ENCODE measurements around the gene DTWD2.
"Not testable (repeated sequence)": the region's sequence is repeated elsewhere in the genome, so short reads cannot be mapped to it uniquely, and the experiment has no call there.

DTWD2 gene

GRCh38 chr5:118862596-118862995 lies 125.8 kb downstream of the DTWD2 start:
- no peak for DNase-seq

DNA sequence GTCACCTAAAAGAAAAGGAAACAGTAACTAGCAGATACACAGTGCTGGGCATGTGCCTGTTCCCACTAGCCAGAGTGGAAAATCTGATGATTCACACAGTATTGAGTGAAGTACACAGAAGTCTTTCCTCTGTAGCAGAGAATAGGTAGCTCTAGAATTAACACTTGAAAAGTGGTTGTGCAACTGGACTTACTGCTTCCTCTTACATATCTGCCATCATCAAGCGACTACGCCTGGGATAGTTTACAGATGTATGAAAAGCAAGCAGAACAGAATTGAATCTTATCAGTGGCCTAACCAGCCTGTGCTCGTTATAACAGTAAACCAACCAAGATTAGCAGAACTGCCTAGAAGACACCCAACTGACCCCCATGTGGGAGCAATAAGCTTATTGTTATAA lies 130.6 kb downstream of the DTWD2 start:
- no peak for DNase-seq

DNA sequence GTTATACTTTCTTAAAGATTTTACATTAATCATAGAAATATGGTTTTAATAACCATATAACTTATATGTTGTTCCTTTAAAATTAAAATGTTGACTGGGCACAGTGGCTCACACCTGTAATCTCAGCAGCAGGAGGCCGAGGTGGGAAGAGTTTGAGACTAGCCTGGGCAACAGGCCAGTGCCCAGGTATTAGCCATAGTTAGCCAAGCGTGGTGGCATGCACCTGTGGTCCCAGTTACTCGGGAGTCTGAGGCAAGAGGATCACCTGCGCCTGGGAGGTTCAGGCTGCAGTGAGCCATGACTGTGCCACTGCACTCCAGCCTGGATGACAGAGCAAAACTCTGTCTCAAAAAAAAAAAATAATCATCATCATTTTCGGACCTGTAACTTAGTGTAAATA lies 133.5 kb downstream of the DTWD2 start:
- no peak for DNase-seq

DNA sequence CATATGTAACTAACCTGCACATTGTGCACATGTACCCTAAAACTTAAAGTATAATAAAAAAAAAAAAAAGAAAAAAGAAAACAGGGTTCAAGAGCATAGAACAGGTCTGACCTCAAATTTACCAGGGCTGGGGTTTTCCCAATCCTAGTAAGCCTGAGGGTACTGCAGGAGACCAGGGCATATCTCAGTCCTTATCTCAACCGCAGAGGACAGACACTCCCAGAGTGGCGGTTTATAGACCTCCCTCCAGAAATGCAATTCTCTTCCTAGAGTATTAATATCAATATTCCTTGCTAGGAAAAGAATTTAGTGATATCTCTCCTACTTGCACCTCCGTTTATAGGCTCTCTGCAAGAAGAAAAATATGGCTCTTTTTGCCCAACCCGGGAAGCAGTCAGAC lies 136.6 kb downstream of the DTWD2 start:
- not testable (repeated sequence) for DNase-seq

GRCh38 chr5:118849507-118849906 lies 138.8 kb downstream of the DTWD2 start:
- not testable (repeated sequence) for DNase-seq

- DNase-seq: no peak
Measured at GRCh38 chr5:118844351-118844750, 144.0 kb downstream of the DTWD2 start.

DNA sequence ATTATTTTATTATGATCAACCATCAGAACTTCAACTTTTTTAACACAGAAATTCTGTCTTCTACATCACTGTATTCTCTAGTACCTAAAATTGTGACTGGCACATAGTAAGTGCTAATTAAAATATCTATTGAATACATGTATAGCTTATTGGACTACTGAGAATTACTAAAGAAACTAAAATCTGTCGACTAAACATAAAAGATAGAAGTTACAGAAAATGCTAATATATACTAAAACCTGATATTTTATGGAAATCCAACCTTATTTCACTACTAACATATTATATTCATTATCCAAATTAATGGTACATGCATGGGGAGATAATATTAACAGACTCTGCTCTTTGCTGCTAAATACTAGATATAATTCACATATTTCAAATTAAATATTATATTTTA lies 153.6 kb downstream of the DTWD2 start:
- no peak for DNase-seq

DNA sequence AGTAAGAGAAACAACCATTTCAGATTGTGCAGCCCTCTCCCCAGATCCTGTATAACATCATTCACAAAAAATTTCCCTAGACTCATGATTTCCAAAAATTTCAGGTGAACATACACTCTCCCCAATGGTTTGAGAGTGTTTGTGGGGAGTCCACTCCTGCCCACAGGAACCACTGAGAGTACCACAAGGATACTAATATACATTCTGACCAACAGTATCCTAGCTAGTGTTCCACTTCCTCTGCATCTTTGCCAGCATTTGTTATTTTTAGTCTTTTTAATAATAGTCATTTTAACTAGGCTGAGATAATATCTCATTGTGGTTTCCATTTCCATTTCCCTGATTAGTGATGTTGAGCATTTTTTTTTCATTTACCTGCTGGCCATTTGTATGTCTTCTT lies 155.4 kb downstream of the DTWD2 start:
- no peak for DNase-seq

DNA sequence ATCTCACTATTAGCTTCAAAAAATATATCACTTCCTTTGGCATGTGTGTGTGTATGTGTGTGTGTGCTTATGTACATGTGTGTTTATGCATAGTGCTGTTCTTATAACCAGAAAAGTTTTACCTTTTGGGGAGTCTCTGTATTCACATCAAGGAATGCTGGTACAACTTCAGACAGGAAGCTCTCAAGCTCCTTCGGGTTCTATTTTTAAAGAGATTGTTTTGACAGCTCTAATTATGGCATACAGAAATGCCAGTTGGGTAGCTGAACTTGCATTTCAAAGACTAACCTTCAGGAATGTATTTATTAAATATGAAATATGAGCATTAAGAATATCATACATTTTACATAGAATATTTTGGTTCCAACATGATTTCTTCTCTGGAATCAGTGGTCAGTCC lies 163.1 kb downstream of the DTWD2 start:
- DNase-seq: no peak

DNA sequence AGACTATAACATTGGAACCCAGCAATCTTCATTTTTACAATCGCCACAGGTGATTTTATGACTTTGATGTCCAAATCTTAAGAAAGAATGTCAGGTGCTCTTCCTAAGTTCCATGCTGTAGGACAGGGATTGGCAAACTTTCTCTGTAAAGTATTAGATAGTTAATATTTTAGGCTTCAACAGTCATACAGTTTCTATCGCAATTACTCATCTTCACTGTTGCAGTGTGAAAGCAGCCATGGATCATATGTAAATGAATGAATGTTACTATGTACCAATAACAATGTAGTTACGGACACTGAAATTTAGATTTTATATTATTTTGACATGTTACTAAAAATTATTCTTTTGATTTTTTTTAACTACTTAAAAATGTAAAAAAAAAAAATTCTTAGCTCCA lies 169.7 kb downstream of the DTWD2 start:
- no peak for DNase-seq

DNA sequence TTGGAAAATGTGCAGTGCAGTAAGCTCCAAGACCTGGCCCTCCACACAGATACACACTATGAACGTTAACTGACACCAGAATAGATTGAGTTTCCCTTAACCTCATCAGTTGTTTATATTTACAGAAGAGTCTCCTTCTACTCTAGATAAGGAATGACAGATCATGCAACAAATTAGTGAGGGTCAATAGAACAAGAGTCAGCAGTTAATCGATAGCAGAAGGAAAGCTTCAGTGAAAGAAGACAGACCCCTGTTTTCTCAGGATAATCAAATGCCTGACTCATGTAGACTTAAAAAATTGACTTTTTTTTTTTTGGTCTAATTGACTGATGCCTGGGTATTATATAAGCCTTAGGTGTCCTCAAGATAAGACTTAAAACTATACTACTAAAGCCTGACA lies 179.9 kb downstream of the DTWD2 start:
- DNase-seq: no peak

DNA sequence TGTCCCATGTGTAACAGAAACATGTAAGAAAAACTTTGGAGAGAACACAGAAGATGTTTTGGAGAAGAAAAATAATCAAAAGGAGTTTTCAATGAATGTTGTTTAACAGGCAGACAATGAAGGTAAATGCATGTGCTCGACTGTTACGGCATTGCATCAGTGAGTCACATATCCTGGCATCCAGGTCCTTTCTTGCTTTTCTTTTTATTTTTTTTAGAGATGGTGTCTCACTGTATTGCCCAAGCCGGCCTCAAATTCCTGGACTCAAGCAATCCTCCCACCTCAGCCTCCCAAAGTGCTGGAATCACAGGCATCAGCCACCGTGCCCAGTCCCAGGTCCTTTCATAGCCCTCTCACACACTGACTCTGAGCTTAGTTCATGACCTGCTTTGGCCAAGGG lies 181.8 kb downstream of the DTWD2 start:
- DNase-seq: no peak

GRCh38 chr5:118802335-118802734 lies 186.0 kb downstream of the DTWD2 start:
- no peak for DNase-seq

GRCh38 chr5:118796081-118796480 lies 192.3 kb downstream of the DTWD2 start:
- DNase-seq: no peak

DNA sequence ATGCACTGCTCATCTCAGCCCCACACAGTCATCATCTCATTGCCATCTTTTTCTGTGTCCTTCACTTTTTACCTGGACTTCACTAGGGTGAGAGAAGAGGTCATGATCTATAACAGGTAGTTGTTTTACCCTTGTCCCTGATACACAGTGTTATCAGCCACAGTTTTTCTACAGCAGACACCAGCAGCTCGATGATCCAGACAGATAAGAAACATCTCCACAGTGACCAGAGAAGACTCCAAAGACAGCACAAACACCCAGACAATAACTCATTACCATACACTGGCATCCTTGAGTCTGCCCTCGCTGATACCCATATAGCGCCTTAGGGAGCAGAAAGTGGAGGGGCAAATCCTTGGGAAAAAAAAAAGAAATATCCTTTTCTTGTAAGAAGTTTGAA lies 194.1 kb downstream of the DTWD2 start:
- no peak for DNase-seq

DNA sequence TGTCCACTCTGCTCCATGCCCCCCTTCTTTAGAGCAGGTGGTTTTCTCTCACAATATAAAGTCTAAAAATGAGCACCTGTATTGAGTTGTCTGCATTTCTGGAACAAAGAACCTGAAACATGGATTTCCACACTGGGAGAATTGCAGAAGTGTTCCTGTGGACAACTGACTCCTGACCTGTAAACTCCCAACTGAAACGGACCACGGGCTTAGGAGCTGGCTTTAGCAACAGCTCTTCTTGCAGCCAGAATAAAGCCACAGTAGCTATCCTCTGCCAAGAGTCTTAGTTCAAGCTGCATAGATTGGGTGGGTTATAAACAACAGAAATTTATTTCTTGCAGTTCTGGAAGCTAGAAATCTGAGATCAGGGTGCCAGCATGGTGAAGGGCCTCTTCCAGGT lies 194.7 kb downstream of the DTWD2 start:
- no peak for DNase-seq

- DNase-seq: no peak
Measured at GRCh38 chr5:118793091-118793490, 195.3 kb downstream of the DTWD2 start.

- no peak for DNase-seq
Measured at GRCh38 chr5:118791926-118792734, 196.2 kb downstream of the DTWD2 start.

DNA sequence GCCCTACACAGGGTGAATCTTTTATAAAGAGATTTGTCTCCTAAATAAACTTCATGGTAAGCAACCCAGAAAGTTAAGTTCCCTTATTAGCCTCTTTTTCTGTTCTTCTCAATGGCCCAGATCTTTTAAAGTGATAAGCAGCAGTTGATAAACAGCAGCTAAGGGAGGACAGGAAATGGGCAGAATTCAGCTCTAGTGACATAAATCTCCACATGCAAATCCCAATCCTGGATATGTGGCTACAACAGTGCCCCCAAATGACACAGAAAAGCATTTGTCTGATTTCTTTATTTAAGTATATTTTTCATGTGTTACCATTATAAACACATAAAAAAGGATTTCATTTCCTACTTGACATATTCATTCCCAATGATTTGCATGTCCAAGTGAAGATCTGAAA lies 199.0 kb downstream of the DTWD2 start:
- DNase-seq: no peak

- DNase-seq: no peak
Measured at GRCh38 chr5:118788351-118788750, 200.0 kb downstream of the DTWD2 start.

Measured in activated CD8-positive, alpha-beta memory T cell treated with anti-CD3 and anti-CD28 coated beads, Interleukin-2, amount 50 U/mL, for 4 hours (primary cell).